ENCODE data around the gene MAPKAP1. TPM values are rescaled to one million over a fixed set of nuclear protein-coding genes. Genes with fewer than 3 reads are reported as not detected.

The MAPKAP1 gene
- polyA plus RNA-seq, 3 donors, result 39.9 to 57.5 (median 44.1) TPM

DNA sequence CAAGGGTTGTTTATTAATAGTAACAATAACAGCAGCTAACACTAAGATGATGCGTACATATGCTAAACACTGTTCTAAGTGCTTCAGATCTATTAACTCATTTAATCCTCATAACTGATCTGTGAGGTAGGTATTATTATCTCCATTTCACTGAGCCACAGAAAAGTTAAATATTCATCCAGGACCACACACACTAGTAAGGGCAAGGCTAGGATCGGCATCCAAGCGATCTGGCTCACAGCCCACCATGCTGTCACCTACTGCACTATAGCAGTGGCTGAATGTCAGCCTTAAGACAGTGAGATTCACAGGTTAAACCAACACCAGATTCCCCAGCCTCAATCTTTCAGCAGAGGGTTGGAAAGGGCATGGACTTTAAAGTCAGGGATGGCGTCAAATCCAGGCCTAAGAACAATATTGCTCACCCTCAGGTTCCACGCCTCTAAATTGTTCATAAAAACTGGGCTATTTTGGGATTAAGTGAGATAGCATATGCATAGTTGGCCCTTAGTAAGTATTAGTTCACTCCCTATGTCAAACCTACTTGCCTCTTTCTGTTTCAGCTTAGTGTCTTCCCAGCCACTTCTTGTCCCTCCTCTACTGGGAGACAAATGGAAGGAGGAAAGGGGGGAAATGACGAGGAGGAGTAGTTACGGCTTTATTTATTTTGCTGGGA lies 150.8 kb downstream of the MAPKAP1 start:
- H3K27ac Mint-ChIP-seq, result peak overlapping the region in 1 of 7 donors; percentile 37
- H3K4me1 Mint-ChIP-seq, result no peaks in the 10 kb centered on the region
- Histone ChIP-seq H3K9ac (ENCODE audit: insufficient read depth, low read length, poor library complexity, severe bottlenecking) (no peak overlapping the region), H4K20me1 (ENCODE audit: insufficient read depth, low read length) (no peaks in the 10 kb centered on the region), H3K27me3 (ENCODE audit: control insufficient read depth in 2 of 2, insufficient read depth in 2 of 2, low read length in 2 of 2) (no peaks in the 10 kb centered on the region), H2AFZ (ENCODE audit: insufficient read depth, low read depth, low read length, poor library complexity, severe bottlenecking) (no peak overlapping the region), H3K27ac (ENCODE audit: low read depth in 1 of 2, low read length in 2 of 2) (no peak overlapping the region), H3K4me2 (replicated peaks; ENCODE audit: extremely low read depth, low read length, poor library complexity, severe bottlenecking) (no peak overlapping the region), H3K79me2 (ENCODE audit: insufficient read depth, low read length) (no peaks in the 10 kb centered on the region), H3K9me3 (replicated peaks in 1 of 2; ENCODE audit: control insufficient read depth in 1 of 2, insufficient read depth in 1 of 2, low read length in 2 of 2) (no peaks in the 10 kb centered on the region), H3K4me3 (replicated peaks in 1 of 3; ENCODE audit: low read depth in 2 of 3, low read length in 3 of 3) (no peak overlapping the region), H3K36me3 (replicated peaks in 1 of 2; ENCODE audit: control insufficient read depth in 1 of 2, insufficient read depth in 2 of 2, low read length in 2 of 2) (peaks cover 15 to 63% of the 10 kb centered on the region in 2 donors), H3K4me1 (ENCODE audit: control insufficient read depth in 1 of 2, insufficient read depth in 2 of 2, low read length in 2 of 2) (no peaks in the 10 kb centered on the region)
- 100% methylated on average over 2 of the region's 7 CpGs for WGBS (ENCODE audit: insufficient coverage)
- H3K36me3 Mint-ChIP-seq, result peaks cover 41 to 43% of the 10 kb centered on the region in 2 donors
- no peak overlapping the region for H3K4me3 Mint-ChIP-seq
- H3K27me3 Mint-ChIP-seq (ENCODE audit: low read depth in 3 of 3), result no peaks in the 10 kb centered on the region
- DNase-seq, result no peak
- intact Hi-C loops (cut with micrococcal nuclease), result loop anchor here (5.0 to 10.0 kb wide), 3 partner anchors 189 to 679 kb away; partner anchors contain the start of gene PBX3 (in 1 of the 2)
- no peaks in the 10 kb centered on the region for H3K9me3 Mint-ChIP-seq
- TF ChIP-seq, protein P1, sequence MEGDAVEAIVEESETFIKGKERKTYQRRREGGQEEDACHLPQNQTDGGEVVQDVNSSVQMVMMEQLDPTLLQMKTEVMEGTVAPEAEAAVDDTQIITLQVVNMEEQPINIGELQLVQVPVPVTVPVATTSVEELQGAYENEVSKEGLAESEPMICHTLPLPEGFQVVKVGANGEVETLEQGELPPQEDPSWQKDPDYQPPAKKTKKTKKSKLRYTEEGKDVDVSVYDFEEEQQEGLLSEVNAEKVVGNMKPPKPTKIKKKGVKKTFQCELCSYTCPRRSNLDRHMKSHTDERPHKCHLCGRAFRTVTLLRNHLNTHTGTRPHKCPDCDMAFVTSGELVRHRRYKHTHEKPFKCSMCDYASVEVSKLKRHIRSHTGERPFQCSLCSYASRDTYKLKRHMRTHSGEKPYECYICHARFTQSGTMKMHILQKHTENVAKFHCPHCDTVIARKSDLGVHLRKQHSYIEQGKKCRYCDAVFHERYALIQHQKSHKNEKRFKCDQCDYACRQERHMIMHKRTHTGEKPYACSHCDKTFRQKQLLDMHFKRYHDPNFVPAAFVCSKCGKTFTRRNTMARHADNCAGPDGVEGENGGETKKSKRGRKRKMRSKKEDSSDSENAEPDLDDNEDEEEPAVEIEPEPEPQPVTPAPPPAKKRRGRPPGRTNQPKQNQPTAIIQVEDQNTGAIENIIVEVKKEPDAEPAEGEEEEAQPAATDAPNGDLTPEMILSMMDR (IDR thresholded peaks at IDR 0.05), result no peak

DNA sequence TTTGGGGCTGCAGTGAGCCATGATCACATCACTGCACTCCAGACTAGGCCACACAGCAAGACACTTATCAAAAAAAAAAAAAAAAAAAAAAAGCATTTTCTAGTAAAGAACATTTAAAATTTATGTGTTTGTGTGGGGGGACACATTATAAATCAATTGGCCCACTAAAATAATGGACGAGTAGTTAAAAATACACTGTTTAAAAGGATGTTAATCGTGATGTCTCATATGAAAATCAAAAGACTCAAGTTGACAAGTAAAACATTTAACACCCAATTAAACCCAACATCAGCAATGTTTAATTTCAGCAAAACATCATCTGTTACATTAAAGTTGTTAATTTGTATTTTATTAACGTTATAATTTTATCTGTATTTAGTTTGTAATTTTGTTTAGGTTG lies 152.3 kb downstream of the MAPKAP1 start:
- intact Hi-C loops (cut with micrococcal nuclease), result loop anchor here (5.0 to 10.0 kb wide), 3 partner anchors 190 to 680 kb away; partner anchors contain the start of gene PBX3 (in 1 of the 2)
- no peaks in the 10 kb centered on the region for H3K4me1 Mint-ChIP-seq
- H2AFZ ChIP-seq (ENCODE audit: insufficient read depth, low read depth, low read length, poor library complexity, severe bottlenecking), result no peak overlapping the region

More for the DNA sequence above, 152.3 kb downstream of the MAPKAP1 start:
- no CpG with 5 or more reads among the region's 3 CpGs for WGBS (ENCODE audit: insufficient coverage)
- Histone ChIP-seq H3K79me2 (ENCODE audit: insufficient read depth, low read length) (no peaks in the 10 kb centered on the region), H3K4me3 (replicated peaks in 1 of 3; ENCODE audit: low read depth in 2 of 3, low read length in 3 of 3) (no peak overlapping the region), H3K4me1 (ENCODE audit: control insufficient read depth in 1 of 2, insufficient read depth in 2 of 2, low read length in 2 of 2) (no peaks in the 10 kb centered on the region), H3K36me3 (replicated peaks in 1 of 2; ENCODE audit: control insufficient read depth in 1 of 2, insufficient read depth in 2 of 2, low read length in 2 of 2) (peaks cover 12 to 70% of the 10 kb centered on the region in 2 donors), H3K9ac (ENCODE audit: insufficient read depth, low read length, poor library complexity, severe bottlenecking) (no peak overlapping the region), H3K4me2 (replicated peaks; ENCODE audit: extremely low read depth, low read length, poor library complexity, severe bottlenecking) (no peak overlapping the region), H3K27me3 (ENCODE audit: control insufficient read depth in 2 of 2, insufficient read depth in 2 of 2, low read length in 2 of 2) (no peaks in the 10 kb centered on the region), H3K9me3 (replicated peaks in 1 of 2; ENCODE audit: control insufficient read depth in 1 of 2, insufficient read depth in 1 of 2, low read length in 2 of 2) (no peaks in the 10 kb centered on the region), H3K27ac (ENCODE audit: low read depth in 1 of 2, low read length in 2 of 2) (no peak overlapping the region), H4K20me1 (ENCODE audit: insufficient read depth, low read length) (no peaks in the 10 kb centered on the region)
- no peaks in the 10 kb centered on the region for H3K9me3 Mint-ChIP-seq
- TF ChIP-seq, protein P1 (IDR thresholded peaks at IDR 0.05), result no peak
- H3K36me3 Mint-ChIP-seq, result peaks cover 42 to 46% of the 10 kb centered on the region in 2 donors
- H3K27ac Mint-ChIP-seq, result no peak overlapping the region
- no peak overlapping the region for H3K4me3 Mint-ChIP-seq
- no peaks in the 10 kb centered on the region for H3K27me3 Mint-ChIP-seq (ENCODE audit: low read depth in 3 of 3)
- DNase-seq, result no peak
